MM.1S (cell line): ENCODE measurements around the gene SRPK2.

Experiments used
- CTCF ChIP-seq: fragments of 300-600 bp; sonication (generic); IDR thresholded peaks from 2 replicates; pipeline ENCODE4 v1.5.1; 2016; ENCODE audit warnings: antibody characterized with exemption, low read length, mixed read lengths
- EZH2phosphoT487 ChIP-seq: fragments of 300-600 bp; sonication (generic); IDR thresholded peaks from 2 replicates; pipeline ENCODE4 v1.6.1; 2018; ENCODE audit warnings: antibody characterized with exemption, low read length

GRCh38 chr7:105204953-105205352, 183.8 kb downstream of the SRPK2 start:
- no peak for TF ChIP-seq CTCF
- no peak for TF ChIP-seq EZH2phosphoT487
